ENCODE measurements around the gene CRIM1. TPM values are rescaled to one million over a fixed set of nuclear protein-coding genes. Genes with fewer than 3 reads are reported as not detected.
A peak's percentile ranks its signal among the peaks of the same experiment; 100 is the strongest.

Gene CRIM1
- total RNA-seq, 4 donors from 2014 or later, result 93.2 to 194 (median 119) TPM

DNA sequence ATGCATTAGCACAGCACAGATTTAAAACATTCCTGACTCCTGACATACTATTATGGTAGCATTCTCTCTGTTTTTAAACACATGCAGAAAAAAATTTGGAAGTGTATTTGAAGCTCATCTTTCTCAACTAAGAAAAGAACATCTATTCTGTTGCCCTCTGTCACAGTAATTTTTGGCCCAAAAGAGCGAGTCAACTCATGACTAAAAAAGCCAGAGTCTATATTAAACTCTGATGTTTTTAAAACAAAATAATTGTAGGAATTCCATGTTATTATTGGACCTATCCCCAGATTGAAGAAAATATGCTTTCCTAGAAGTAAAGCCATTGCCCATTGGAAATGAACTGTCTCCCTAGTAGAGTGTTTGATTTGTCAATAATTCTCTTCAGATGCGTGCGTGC, 96.7 kb downstream of the CRIM1 start:
- intact Hi-C loops (cut with DNase I; ENCODE audit: low total_unique reads) (no loop called here), in situ Hi-C loops (cut with MboI; ENCODE audit: low sequenced_read_pairs in 4 of 4) (no loop called here)
- peaks cover 91 to 96% of the 10 kb centered on the region in 2 donors for H3K4me1 ChIP-seq

DNA sequence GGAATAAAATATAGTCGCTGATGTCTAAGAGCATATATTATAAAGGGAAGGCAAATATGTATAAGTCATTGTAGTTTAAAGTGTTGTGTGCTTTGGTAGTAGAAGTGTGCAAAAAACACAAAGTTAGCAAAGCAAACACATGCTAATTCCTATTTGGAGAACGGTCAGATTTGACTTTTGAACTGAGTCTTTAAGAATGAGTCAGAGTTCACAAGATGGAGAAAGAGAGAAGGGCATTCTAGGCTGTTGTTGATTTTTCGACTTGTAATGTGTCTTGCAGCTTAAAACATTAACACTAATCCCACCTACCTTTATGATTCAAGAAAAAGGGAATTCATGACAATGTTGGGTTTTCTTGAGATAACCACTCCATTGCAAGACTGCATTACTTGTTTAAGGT, 98.1 kb downstream of the CRIM1 start:
- in situ Hi-C loops (cut with MboI; ENCODE audit: low sequenced_read_pairs in 4 of 4), result no loop called here
- DNase-seq (no peak), ATAC-seq (no peak)
- Histone ChIP-seq H3K9me3 (no peaks in the 10 kb centered on the region), H3K4me1 (peaks cover 84 to 85% of the 10 kb centered on the region in 2 donors), H3K36me3 (no peaks in the 10 kb centered on the region), H3K27me3 (no peaks in the 10 kb centered on the region), H3K27ac (peak overlapping the region; percentile 65 to 75 (median 69)), H3K4me3 (no peak overlapping the region)
- intact Hi-C loops (cut with DNase I; ENCODE audit: low total_unique reads), result no loop called here
- TF ChIP-seq POLR2A (IDR thresholded peaks at IDR 0.05) (no peak), CTCF (IDR thresholded peaks at IDR 0.05 in 4 of 5, conservative IDR thresholded peaks at IDR 0.05 in 1 of 5) (no peak)

More for the DNA sequence above, 96.7 kb downstream of the CRIM1 start:
- DNase-seq (no peak), ATAC-seq (no peak)
- Histone ChIP-seq H3K27me3 (no peaks in the 10 kb centered on the region), H3K4me3 (no peak overlapping the region), H3K9me3 (no peaks in the 10 kb centered on the region), H3K27ac (peak overlapping the region; percentile 6 to 69 (median 36)), H3K36me3 (peaks cover 0 to 11% of the 10 kb centered on the region in 2 donors)
- TF ChIP-seq CTCF (IDR thresholded peaks at IDR 0.05 in 4 of 5, conservative IDR thresholded peaks at IDR 0.05 in 1 of 5), result no peak

DNA sequence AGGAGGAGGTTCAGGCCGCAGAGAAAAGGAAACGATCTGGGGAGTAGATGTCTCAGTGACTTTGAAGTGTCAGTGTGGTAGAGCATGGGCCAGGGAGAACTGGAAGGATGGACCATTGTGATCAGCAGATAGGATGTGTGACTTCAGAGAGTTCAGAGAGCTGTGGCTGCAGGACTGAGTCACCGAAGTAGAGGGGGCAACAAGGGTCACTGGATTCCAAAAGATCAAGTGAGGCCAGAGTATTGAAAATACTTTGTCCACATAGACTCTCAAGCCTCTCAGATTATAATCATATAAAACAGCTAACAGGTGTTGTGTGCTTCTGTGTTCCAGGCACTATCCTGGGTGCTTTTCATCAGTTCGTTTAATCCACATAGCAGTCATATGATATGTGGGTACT, 99.4 kb downstream of the CRIM1 start:
- Histone ChIP-seq H3K27me3 (no peaks in the 10 kb centered on the region), H3K9me3 (no peaks in the 10 kb centered on the region), H3K4me1 (peaks cover 74 to 75% of the 10 kb centered on the region in 2 donors), H3K27ac (peak overlapping the region; percentile 65 to 75 (median 69)), H3K4me3 (no peak overlapping the region), H3K36me3 (no peaks in the 10 kb centered on the region)
- in situ Hi-C loops (cut with MboI; ENCODE audit: low sequenced_read_pairs in 4 of 4), result no loop called here
- TF ChIP-seq CTCF (IDR thresholded peaks at IDR 0.05 in 4 of 5, conservative IDR thresholded peaks at IDR 0.05 in 1 of 5) (no peak), POLR2A (IDR thresholded peaks at IDR 0.05) (no peak)
- intact Hi-C loops (cut with DNase I; ENCODE audit: low total_unique reads), result loop anchor here (5.0 kb wide), 1 partner anchor 98 kb away; the partner anchor contains the start of gene CRIM1
- DNase-seq (no peak), ATAC-seq (no peak)

- intact Hi-C loops (cut with DNase I; ENCODE audit: low total_unique reads), result loop anchor here (5.0 kb wide), 1 partner anchor 98 kb away; the partner anchor contains the start of gene CRIM1
- no peaks in the 10 kb centered on the region for H3K36me3 ChIP-seq
- peak overlapping the region; percentile 65 to 75 (median 69) for H3K27ac ChIP-seq
- in situ Hi-C loops (cut with MboI; ENCODE audit: low sequenced_read_pairs in 4 of 4), result no loop called here
- no peaks in the 10 kb centered on the region for H3K9me3 ChIP-seq
- peak overlapping the region in 1 of 4 donors; percentile 6 for H3K4me3 ChIP-seq
- DNase-seq, result no peak
- H3K4me1 ChIP-seq, result peaks cover 74 to 75% of the 10 kb centered on the region in 2 donors
- TF ChIP-seq CTCF (IDR thresholded peaks at IDR 0.05 in 4 of 5, conservative IDR thresholded peaks at IDR 0.05 in 1 of 5) (no peak), POLR2A (IDR thresholded peaks at IDR 0.05) (no peak)
- H3K27me3 ChIP-seq, result no peaks in the 10 kb centered on the region
- peak; percentile 9 to 40 for ATAC-seq
Measured at GRCh38 chr2:36455788-36456187, 100.2 kb downstream of the CRIM1 start.
